ENCODE results near the gene RGS3.

RGS3 gene

GRCh38 chr9:113514061-113514460 lies 50.5 kb downstream of the RGS3 start:
- DNase-seq, result no peak

- no peak for DNase-seq
These were observed 51.2 kb downstream of the RGS3 start for GRCh38 chr9:113514748-113515147.

- DNase-seq, result no peak
These were observed 52.3 kb downstream of the RGS3 start for GRCh38 chr9:113515862-113516261.

GRCh38 chr9:113516840-113517577 lies 53.5 kb downstream of the RGS3 start:
- DNase-seq, result no peak

GRCh38 chr9:113519426-113520108 lies 56.0 kb downstream of the RGS3 start:
- no peak for DNase-seq

- no peak for DNase-seq
These were observed 56.6 kb downstream of the RGS3 start for GRCh38 chr9:113520109-113520642.

GRCh38 chr9:113521693-113522255 lies 58.2 kb downstream of the RGS3 start:
- no peak for DNase-seq

GRCh38 chr9:113522419-113522818 lies 58.9 kb downstream of the RGS3 start:
- DNase-seq, result no peak

GRCh38 chr9:113522858-113523257 lies 59.3 kb downstream of the RGS3 start:
- DNase-seq, result no peak

- DNase-seq, result no peak
These were observed 60.1 kb downstream of the RGS3 start for GRCh38 chr9:113523421-113524141.

GRCh38 chr9:113524468-113524867 lies 60.9 kb downstream of the RGS3 start:
- no peak for DNase-seq

GRCh38 chr9:113525205-113525604 lies 61.7 kb downstream of the RGS3 start:
- no peak for DNase-seq

GRCh38 chr9:113525831-113526230 lies 62.3 kb downstream of the RGS3 start:
- no peak for DNase-seq

GRCh38 chr9:113526231-113526746 lies 62.8 kb downstream of the RGS3 start:
- DNase-seq, result no peak

GRCh38 chr9:113526841-113527240 lies 63.3 kb downstream of the RGS3 start:
- no peak for DNase-seq

- no peak for DNase-seq
These were observed 64.6 kb downstream of the RGS3 start for GRCh38 chr9:113528088-113528487.

GRCh38 chr9:113528811-113529210 lies 65.3 kb downstream of the RGS3 start:
- no peak for DNase-seq

GRCh38 chr9:113529336-113530009 lies 65.9 kb downstream of the RGS3 start:
- DNase-seq, result no peak

GRCh38 chr9:113530022-113530635 lies 66.6 kb downstream of the RGS3 start:
- DNase-seq, result no peak

- DNase-seq, result no peak
These were observed 67.4 kb downstream of the RGS3 start for GRCh38 chr9:113530942-113531341.

GRCh38 chr9:113531919-113532808 lies 68.6 kb downstream of the RGS3 start:
- DNase-seq, result no peak
